Tibial nerve (tissue), 4 donors: ENCODE data around the gene GMPR2. TPM values are rescaled to one million over a fixed set of nuclear protein-coding genes. Genes with fewer than 3 reads are reported as not detected.
"Not testable (repeated sequence)": the region's sequence is repeated elsewhere in the genome, so short reads cannot be mapped to it uniquely, and the experiment has no call there.

ENCODE experiments used
- DNase-seq, 2 donors: peaks; one replicate each; pipeline ENCODE4 v3.0.0-alpha.2; 2019; ENCODE audit warnings: low spot score in 2 of 2
- H3K27ac ChIP-seq, 4 donors: fragments of 200-600 bp; sonication (generic) in 3 of 4; one replicate each; pipeline ENCODE4 v1.5.1; 2017 to 2019; ENCODE audit warnings: mild to moderate bottlenecking in 1 of 4
- H3K27me3 ChIP-seq, 2 donors: fragments of 200-600 bp; sonication (generic) in 1 of 2; one replicate each; pipeline versions ENCODE4 v1.5.1 to v1.6.0; 2017 to 2019
- H3K36me3 ChIP-seq, 3 donors: fragments of 200-600 bp; sonication (generic); one replicate each; pipeline ENCODE4 v1.5.1; 2018 to 2019
- H3K4me1 ChIP-seq, 4 donors: fragments of 200-600 bp; sonication (generic) in 3 of 4; one replicate each; pipeline ENCODE4 v1.5.1; 2017 to 2019
- H3K4me3 ChIP-seq, 4 donors: fragments of 200-600 bp; sonication (generic) in 3 of 4; one replicate each; pipeline ENCODE4 v1.5.1; 2017 to 2019; ENCODE audit warnings: mild to moderate bottlenecking in 1 of 4, moderate library complexity in 1 of 4
- H3K9me3 ChIP-seq, 4 donors: fragments of 200-600 bp; sonication (generic) in 3 of 4; one replicate each; pipeline ENCODE4 v1.5.1; 2017 to 2019
- CTCF ChIP-seq, 5 experiments: fragments of 200-600 bp in 3 of 5; fragments of 450-650 bp in 2 of 5; sonication (generic) in 3 of 5; IDR thresholded peaks; one replicate each; pipeline ENCODE4 v1.5.1; 2016 to 2019; ENCODE audit warnings: antibody characterized with exemption in 5 of 5, mild to moderate bottlenecking in 3 of 5, moderate library complexity in 2 of 5
- EP300 ChIP-seq, 2 donors: sonication (generic); formaldehyde crosslinking; IDR thresholded peaks; one replicate each; pipeline ENCODE4 v1.6.1; 2017; ENCODE audit warnings: antibody characterized with exemption in 2 of 2, mild to moderate bottlenecking in 1 of 2
- POLR2A ChIP-seq, 2 donors: fragments of 450-650 bp; IDR thresholded peaks; one replicate each; pipeline ENCODE4 v1.6.1; 2017; ENCODE audit warnings: antibody characterized with exemption in 2 of 2, mild to moderate bottlenecking in 2 of 2, moderate library complexity in 2 of 2
- WGBS, 2 donors: methylation state at CpG; one replicate each; pipeline ENCODE4 v1.1.5; 2018; 5-methylcytosine and 5-hydroxymethylcytosine counted together
- total RNA-seq, 4 donors: library from RNA; depleted of rRNA; stranded (reverse); fragments of >200 nt; gene quantifications; one replicate each; pipeline ENCODE4 v1.1.0, GENCODE V29; 2016

GMPR2 gene
- total RNA-seq, 4 donors from 2014 or later: 46.5 to 63.4 (median 57.2) TPM

GRCh38 chr14:24213866-24214662, 18.7 kb upstream of the GMPR2 start:
- Histone ChIP-seq H3K27me3 (no peaks in the 10 kb centered on the region), H3K4me1 (peaks cover 0 to 41% (median 25%) of the 10 kb centered on the region in 4 donors), H3K9me3 (no peaks in the 10 kb centered on the region), H3K36me3 (peaks cover 0 to 41% (median 15%) of the 10 kb centered on the region in 3 donors), H3K4me3 (peak overlapping the region; percentile 55 to 89 (median 70)), H3K27ac (peak overlapping the region; percentile 79 to 98 (median 94))
- TF ChIP-seq POLR2A (IDR thresholded peaks at IDR 0.05) (no peak), CTCF (IDR thresholded peaks at IDR 0.05) (no peak)
- WGBS, 2 donors: 92% methylated on average over 7 of the region's 7 CpGs
- no peak for DNase-seq

- Histone ChIP-seq H3K4me1 (peaks cover 0 to 41% (median 25%) of the 10 kb centered on the region in 4 donors), H3K9me3 (no peaks in the 10 kb centered on the region), H3K4me3 (peak within 1 kb of the TSS; percentile 70 to 89 (median 79)), H3K36me3 (peaks cover 0 to 24% (median 0%) of the 10 kb centered on the region in 3 donors), H3K27me3 (no peaks in the 10 kb centered on the region), H3K27ac (peak within 1 kb of the TSS; percentile 83 to 98 (median 92))
- peak; percentile 44 to 77 for TF ChIP-seq POLR2A (IDR thresholded peaks at IDR 0.05)
- peak; percentile 39 to 70 (median 60) for TF ChIP-seq CTCF (IDR thresholded peaks at IDR 0.05)
- peak; percentile 25 to 95 for TF ChIP-seq EP300 (IDR thresholded peaks at IDR 0.05)
- DNase-seq: peak; percentile 77 to 82
- WGBS, 2 donors: 1% methylated on average over 40 of the region's 40 CpGs
Observed at GRCh38 chr14:24215495-24216344, 17.0 kb upstream of the GMPR2 start, which contains the start of gene MDP1. Gene MDP1, minus strand, starts transcription at chr14:24216066. Its CDS starts 111 bp downstream, at chr14:24215955.

DNA sequence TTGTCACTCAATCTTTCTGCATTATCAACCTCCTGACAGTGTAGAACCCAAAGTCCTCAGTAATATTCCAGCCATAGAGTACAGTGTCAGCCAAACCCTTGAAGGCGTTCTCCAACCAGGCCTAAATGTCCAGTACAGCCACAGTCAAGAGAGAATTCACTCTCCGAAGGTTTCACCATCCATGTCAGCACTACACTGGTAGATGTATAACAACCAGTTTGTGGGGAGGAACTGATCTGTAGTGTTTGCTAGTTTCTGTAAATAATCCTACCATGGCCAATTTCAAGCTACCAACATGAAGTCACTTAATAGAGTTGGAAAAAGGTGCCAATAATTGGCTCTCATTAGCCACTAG, 16.4 kb upstream of the GMPR2 start:
- DNase-seq: no peak
- H3K4me1 ChIP-seq: peaks cover 0 to 41% (median 24%) of the 10 kb centered on the region in 4 donors
- peak overlapping the region; percentile 83 to 98 (median 92) for H3K27ac ChIP-seq
- no peaks in the 10 kb centered on the region for H3K9me3 ChIP-seq
- H3K4me3 ChIP-seq: peak overlapping the region in 3 of 4 donors; percentile 70 to 89 (median 85)
- 88 to 90% methylated on average over 2 of the region's 2 CpGs for WGBS, 2 donors
- peaks cover 0 to 18% (median 0%) of the 10 kb centered on the region in 3 donors for H3K36me3 ChIP-seq
- TF ChIP-seq CTCF (IDR thresholded peaks at IDR 0.05): no peak
- TF ChIP-seq EP300 (IDR thresholded peaks at IDR 0.05): no peak
- no peak for TF ChIP-seq POLR2A (IDR thresholded peaks at IDR 0.05)
- H3K27me3 ChIP-seq: no peaks in the 10 kb centered on the region

GRCh38 chr14:24216876-24217275, 15.9 kb upstream of the GMPR2 start:
- DNase-seq, H3K9me3 ChIP-seq, H3K4me3 ChIP-seq, H3K27ac ChIP-seq, H3K27me3 ChIP-seq: not testable (repeated sequence)
- 85 to 86% methylated on average over 1 of the region's 1 CpG for WGBS, 2 donors
- H3K4me1 ChIP-seq: peaks cover 0 to 36% (median 22%) of the 10 kb centered on the region in 4 donors
- H3K36me3 ChIP-seq: peaks cover 0 to 16% (median 0%) of the 10 kb centered on the region in 3 donors

DNA sequence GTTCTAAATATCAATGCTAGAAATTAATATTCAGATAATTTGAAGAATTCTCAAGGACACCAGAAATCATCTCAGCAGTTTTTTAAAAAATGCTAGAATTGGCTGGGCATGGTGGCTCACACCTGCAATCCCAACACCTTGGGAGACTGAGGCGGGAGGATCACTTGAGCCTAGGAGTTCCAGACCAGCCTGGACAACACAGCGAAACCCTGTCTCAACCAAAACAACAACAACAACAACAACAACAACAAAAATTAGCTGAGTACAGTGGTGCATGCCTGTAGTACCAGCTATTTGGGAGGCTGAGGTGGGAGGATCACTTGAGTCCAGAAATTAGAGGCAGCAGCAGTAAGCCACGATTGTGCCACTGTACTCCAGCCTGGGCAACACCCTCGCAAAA, 13.6 kb upstream of the GMPR2 start:
- H3K9me3 ChIP-seq: no peaks in the 10 kb centered on the region
- no peak for DNase-seq
- TF ChIP-seq CTCF (IDR thresholded peaks at IDR 0.05) (no peak), POLR2A (IDR thresholded peaks at IDR 0.05) (no peak), EP300 (IDR thresholded peaks at IDR 0.05) (no peak)
- H3K27ac ChIP-seq: no peak overlapping the region
- peaks cover 0 to 19% (median 10%) of the 10 kb centered on the region in 4 donors for H3K4me1 ChIP-seq
- no peaks in the 10 kb centered on the region for H3K27me3 ChIP-seq
- no peak overlapping the region for H3K4me3 ChIP-seq
- peaks cover 0 to 16% (median 0%) of the 10 kb centered on the region in 3 donors for H3K36me3 ChIP-seq
- WGBS, 2 donors: 83 to 92% methylated on average over 4 of the region's 4 CpGs
